Measurements from ENCODE around the gene CYP26A1.
"Not testable (repeated sequence)": the region's sequence is repeated elsewhere in the genome, so short reads cannot be mapped to it uniquely, and the experiment has no call there.

The CYP26A1 gene

DNA sequence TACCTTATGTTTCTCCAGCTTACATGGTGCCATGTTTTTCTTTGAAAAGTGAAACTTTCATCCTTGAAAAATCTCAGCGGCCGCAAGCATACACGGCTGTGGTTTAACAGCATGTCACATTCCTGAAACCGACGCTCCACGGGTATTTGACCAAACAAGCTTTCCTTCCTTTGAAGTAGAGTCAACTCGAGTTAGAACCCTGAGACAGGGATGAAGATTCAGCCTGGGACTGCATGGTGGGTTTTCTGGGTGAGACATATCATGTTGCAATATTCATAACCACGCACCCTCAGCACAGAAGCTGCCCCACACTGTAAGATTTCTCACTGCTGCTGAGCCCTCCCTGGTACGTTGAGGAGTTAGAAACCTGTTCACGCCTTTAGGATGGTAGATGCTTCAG lies 8.1 kb downstream of the CYP26A1 start:
- DNase-seq: no peak

DNA sequence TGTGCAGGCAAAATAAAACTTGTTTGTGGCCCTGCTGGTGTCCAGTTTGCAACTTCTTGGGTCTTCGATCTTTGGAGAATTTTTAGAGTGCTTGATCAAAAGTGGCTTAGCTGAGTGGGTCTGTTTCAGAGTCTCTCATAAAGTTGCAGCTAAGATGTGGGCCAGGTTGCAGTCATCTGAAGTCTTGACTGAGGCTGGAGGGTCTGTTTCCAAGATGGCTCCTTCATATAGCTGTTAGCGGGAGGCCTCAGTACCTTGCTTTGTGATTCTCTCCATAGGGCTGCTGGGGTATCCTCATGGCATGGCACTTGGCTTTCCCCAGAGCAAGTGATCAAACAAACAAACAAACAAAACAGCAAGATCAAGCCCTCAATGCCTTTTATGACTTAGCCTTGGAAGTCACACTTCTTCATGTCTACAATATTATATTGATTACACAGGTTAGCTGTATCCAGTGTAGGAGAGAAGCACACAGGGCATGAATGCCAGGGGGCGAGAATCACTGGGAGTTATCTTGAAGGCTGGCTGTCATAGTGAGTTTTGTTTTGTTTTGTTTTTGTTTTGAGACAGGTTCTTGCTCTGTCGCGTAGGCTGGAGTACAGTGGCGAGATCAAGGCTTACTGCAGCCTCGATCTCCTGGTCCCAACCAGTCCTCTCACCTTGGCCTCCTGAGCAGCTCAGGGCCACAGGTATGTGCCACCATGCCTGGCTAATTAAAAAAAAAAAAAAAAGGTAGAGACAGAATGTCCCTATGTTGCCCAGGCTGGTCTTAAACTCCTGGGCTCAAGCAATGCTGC lies 10.2 kb downstream of the CYP26A1 start:
- DNase-seq: no peak

DNA sequence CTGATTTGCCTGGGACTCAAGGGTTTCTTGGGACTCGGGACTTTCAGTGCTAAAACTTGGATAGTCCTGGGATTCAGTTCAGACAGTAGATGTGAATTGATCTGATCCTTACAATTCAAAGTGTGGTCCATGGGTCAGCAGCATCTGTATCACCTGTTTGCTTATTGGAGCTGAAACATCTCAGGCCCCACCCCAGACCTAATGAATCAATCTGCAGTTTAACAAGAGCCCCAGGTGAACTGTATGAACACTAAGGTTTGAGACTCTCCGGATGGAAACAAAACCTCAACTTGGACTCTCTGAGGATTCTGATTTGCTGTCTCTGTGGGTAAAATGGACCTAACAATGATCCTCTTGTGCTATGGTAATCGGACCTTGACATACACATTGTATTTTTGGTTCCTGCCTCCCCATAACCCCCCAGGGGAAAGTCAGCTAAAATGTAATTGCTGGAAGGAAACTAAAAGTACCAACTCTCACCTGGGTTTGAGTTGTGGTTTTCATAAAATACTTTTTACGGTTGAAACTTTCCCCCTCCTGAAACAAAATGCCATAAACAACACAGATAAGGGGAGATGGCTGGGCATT lies 11.7 kb downstream of the CYP26A1 start:
- no peak for DNase-seq

DNA sequence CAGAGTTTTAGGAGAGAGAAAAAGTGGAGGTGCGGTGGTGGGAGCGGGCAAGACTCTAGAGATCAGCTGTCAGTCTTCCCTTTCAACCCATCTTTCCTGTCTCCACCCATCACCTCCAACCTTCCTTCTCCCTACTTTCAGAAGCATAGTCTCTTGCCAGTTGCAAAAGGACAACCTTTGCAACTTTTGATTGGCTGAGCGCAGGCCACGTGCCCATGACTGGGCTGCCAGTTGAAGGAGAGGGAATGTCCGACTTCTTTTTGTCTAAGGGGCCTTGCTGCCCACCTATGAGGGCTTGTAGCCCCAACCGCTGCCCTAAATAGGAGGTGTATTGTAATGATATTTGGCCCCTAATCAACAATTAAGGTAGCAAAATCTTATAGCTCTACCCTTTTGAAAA lies 12.6 kb downstream of the CYP26A1 start:
- no peak for DNase-seq

DNA sequence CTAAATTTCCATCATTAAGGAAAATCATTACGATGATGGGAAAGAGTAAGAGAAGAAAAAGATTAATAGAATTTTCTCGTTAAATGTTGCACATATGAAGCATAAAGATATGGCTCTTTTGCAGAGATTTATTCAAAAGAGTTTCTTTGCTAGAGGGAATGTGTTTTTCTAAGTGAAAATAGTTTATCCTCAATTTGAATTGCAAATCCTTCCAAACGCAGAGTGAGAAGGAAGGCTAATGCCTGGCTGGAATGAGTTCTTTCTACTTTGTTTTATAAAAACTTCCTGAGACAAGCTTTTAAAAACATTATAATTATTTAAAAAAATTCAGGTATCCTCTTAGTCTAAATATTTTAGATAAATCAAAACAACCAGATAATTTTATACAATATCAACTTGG lies 14.2 kb downstream of the CYP26A1 start:
- DNase-seq: no peak

DNA sequence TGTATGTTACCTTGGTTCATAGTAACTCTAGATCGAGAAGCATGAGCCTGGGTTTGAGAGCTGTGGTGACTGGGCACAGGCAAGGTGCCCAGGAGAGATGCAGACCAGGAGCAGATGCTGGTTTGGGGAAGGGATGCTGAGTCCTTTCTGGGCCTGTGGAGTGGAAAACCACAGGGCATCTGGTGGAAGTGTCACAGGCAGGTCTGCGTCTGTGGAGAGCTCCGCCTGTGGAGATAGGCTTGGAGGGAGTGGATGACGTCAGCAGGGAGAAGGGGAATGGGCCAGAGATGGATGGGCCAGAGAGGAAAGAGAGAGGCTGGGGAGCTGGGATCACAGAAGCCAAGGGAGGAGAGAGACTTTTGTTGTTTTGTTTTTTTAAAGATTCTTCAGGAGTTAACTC lies 14.8 kb downstream of the CYP26A1 start:
- no peak for DNase-seq

DNA sequence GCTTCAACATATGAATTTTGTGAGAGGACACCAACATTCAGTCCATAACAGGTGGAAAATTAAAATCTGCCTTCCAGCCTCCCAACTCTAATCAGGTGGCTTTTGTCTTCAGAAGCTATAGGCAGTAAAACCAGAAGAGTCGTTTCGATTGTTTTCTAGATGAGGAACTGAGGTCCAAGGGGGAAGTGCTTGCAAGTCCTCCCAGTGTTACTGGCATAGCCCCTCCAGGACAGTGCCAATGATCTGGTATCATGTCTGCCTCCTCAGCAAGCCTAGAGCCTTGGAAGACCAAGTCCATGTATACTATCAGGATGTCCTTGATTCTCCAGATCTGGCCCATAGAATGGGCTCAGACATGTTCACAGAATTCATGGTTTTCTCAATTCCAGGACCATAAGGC lies 16.9 kb downstream of the CYP26A1 start:
- DNase-seq: no peak

DNA sequence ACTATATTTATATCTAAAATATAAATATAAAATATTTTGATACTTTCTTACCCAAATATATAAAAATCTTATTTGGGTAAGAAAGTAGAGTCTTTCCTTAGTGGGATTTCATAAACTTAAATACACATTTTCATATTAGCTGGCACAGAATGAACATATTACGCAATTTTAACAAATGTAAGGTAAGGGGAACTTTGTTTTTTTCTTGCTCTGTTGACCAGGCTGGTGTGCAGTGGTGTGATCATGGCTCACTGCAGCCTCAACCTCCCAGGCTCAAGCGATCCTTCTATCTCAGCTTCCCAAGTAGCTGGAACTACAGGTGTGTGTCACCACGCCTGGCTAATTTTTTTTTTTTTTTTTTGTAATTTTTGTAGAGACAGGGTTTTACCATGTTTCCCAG lies 18.3 kb downstream of the CYP26A1 start:
- no peak for DNase-seq

DNA sequence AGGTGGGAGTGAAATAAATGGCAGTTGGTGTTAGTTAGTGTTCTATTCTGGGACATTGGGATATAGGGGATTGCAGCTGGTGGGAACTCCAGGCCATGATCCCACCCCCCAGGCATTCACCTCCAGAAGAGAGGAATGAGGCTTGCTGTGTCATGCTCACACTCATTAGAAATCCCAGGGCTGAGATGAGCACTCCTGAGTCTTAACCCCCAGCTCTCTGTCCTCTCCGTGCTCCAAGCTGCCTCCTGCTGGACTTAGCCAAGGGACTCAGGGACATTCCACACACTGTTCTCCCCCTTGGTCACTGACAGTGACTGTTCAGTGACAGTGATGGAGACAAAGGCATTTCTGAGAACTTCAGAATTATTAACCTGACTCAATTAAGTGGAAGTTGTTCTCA lies 21.5 kb downstream of the CYP26A1 start:
- DNase-seq: no peak

DNA sequence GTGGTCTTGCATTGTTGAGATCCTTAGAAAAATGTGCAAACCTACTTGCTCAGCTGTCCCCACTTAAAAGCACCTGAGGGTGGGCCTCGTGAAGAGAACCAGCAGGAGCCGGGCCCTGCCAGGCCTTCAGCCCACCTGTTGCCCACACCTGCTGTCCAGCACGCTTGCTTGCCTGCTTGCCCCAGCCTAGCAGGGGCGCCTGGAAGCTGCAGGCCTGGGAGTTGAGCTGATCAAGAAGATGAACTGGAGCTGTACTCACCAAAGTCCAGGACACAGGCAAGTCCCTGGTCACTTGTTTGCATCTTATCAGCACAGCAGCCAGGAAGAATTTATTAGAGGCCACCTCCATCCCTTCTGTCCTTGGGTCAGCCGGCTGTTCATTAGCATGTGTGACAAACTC lies 23.2 kb downstream of the CYP26A1 start:
- no peak for DNase-seq

DNA sequence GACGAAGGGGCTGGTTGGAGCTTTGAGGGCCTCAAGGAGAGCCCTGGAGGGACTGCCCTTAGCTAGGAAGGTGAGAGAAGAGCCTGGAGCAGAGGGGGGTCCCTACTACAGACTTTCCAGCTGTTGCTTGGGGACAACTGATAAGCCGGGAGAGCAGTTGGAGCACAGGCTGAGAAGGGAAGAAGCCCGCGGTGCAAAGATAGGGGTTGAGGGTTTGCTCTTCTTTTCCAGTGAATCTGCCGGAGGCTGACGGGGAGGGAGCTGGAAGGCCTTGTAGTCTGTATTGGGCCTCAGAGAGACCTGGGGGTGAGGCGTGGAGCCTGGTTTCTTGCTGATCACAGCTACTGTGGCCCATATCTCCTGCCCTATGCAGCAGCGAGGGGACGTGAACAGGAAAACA lies 23.7 kb downstream of the CYP26A1 start:
- no peak for DNase-seq

DNA sequence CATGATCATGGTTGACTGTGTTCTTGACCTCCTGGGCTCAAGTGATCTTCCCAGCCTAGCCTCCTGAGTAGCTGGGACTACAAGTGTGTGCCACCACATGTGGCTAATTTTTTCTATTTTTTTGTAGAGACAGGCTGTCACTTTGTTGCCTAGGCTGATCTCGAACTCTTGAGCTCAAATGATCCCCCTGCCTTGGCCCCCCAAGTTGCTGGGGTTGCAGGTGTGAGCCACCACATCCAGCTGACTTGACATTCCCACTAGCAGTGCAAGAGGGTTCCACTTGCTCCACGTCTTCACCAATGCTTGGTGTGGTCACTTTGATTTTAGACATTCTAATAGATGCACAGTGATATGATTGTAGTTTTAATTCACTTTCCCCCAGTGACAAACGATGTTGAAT lies 25.1 kb downstream of the CYP26A1 start:
- DNase-seq: no peak

DNA sequence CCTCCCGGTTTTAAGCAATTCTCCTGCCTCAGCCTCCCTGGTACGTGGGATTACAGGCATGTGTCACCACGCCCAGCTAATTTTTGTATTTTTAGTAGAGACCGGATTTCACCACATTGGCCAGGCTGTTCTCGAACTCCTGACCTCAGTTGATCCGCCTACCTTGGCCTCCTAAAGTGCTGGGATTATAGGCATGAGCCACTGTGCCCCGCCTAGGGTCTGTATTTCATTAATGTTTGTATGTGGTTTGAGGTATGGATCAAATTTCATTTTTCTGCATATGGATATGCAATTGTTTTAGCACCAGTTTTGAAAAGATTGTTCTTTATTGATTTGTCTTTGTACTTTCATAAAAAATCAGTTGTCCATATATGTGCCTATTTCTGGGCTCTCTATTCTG lies 26.0 kb downstream of the CYP26A1 start:
- DNase-seq: no peak

DNA sequence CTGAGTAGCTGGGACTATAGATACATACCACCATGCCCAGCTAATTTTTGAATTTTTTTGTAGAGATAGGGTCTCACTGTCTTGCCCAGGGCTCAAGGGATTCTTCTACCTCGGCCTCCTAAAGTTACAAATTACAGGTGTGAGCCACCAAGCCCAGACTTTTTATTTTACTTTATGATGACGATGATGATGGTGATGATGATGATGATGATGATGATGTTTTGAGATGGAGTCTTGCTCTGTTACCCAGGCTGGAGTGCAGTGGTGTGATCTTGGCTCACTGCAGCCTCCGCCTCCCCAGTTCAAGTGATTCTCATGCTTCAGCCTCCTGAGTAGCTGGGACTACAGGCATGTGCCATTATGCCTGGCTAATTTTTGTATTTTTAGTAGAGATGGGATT lies 27.5 kb downstream of the CYP26A1 start:
- not testable (repeated sequence) for DNase-seq

DNA sequence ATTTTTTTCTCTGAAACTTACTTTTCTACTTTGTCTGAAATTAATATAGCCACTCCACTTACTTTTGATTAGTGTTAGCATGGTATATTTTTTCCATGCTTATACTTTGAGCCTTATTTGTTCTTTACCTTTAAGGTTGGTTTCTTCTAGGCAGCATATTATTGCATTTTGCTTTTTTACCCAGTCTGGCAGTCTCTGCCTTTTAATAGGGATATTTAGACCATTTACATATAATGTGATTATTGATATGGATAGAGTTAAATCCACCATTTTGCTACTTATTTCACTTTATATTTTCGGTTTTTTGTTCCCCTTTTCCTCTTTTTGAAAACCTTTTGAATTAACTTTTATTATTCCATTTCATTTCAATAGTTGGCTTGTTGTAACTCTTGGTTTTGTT lies 30.3 kb downstream of the CYP26A1 start:
- no peak for DNase-seq

DNA sequence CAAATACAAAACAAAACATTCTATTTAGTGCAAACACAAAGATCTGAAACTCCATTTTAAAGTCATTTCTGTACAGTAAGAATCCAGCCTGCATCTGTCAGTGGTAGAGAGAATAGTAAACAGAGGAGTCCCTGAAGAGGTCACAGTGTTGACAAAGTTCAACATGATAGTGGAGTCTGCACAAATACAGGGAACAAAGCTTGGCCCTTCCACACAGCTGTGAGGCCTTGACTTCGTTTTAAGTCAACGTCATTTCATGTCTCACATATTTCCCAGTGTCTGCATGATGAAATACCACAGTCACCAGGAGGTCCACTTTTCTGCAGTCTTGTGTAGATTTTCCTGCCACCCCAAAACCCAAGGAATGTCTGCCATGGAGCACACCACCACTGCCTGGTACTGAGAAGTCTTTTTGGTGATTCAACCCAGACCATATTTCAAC lies 33.0 kb downstream of the CYP26A1 start:
- DNase-seq: no peak

DNA sequence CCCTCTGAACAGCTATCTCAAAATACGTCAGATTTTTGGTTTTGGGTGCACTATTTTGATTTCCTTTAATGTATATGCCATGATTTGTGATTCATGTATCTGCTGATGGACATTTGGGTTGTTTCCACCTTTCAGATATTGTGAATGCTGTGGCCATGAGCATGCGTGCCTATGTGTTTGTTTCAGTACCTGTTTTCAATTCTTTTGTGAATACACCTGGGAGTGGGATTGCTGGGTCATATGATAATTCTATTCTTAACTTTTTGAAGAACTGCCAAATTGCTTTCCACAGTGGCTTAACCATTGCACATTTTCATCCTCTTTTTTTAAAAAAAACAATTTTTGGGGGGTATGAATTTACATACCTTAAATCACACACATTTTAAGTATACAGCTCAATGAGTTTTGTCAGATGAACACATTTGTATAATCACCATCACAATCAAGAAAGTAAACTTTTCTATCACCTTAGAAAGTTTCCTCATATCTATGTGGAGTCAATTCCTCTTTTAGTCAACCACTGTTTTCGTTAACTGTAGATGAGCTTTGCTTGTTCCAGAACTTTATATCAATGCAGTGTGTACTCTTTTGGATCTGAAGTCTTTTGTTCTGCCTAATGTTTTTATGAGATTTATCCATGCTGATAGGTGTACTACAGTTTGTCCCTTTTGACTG lies 36.9 kb downstream of the CYP26A1 start:
- DNase-seq: no peak

DNA sequence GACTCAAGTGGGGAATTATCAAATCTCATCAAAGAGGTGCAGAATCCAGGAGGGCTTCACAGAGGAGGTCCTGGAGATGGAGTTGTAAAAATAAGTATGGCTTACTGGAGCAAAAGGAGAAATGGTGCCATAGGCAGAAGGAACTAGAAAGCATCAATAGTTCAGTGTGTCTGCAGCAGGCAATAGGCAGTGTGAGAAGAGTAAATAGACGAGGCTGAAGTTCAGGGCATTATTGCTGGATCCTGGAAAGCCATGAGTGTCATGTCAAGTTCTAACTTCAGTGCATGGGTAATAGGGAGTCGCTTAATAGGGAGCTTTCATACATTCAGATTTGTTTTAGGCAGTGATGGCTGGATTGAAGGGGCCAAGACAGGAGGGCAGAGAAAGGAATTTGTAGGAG lies 39.3 kb downstream of the CYP26A1 start:
- no peak for DNase-seq

DNA sequence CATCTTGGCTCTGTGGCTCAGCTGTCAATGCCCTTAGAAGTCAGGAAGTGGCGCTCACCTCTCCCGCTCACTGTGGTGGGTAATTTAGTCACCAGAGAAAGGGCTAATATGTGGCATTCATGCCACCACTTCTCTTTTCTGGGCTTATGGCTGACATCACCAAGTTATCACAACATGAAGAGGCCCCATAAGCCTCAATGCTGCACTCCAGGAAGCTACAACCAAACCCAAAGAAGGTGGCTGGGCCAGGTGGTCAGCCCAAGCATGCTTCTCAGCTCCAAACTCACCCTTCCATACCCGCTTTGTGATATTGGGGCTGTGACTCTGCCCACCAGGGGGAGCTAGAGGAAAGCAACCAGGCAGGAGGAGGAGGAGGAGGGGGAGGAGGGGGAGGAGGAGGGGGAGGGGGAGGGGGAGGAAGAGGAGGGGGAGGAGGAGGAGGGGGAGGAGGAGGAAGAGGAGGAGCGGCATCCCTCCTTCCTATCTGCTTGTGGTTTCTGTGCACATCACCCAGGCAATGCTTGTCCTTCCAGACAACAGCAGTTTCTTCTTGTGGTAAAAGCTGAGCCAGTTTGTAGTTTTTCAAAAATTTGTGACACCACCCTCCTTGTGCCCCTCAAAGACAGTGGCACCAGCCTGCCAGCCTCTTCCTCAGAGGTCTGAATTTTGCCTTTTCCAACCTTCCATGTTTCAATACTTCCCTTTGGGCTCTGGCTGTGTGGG lies 42.1 kb downstream of the CYP26A1 start:
- peak; percentile 75 for DNase-seq

DNA sequence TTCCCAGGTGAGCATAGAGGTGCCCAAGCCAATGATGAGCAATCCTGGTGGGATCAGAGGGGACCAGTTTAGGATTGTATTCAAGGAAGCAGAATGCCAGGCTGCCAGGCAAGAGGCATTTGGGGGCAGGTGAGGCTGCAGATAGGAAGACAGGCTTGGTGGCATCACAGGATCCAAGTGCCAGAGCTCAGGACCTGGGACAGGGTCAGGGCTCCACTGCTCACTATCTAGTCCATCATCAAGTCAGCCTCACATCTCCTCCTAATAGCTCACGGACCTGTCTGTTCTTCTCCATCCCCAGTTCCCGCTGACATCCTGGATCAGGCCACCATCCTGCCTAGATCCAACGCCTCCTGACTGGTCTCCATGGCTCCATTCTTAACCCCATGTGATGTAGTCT lies 47.6 kb downstream of the CYP26A1 start:
- DNase-seq: no peak

DNA sequence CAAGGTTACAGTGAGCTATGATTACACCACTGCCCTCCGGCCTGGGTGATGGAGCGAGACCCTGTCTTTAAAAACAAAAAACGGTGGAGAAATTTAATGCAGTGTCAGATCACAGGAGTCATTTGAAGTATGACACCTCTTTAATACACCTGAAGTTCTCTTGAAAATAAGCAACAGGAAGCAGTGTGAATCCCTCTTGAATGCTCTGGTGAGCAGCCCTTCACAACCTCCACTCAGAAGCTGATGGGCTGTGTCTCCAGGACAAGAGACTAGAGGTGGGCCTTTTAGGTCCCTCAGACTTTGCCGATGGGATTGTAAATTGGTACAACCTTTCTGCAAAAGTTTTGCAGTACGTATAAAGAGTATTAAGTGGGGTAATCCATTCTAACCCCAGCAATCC lies 50.1 kb downstream of the CYP26A1 start:
- DNase-seq: no peak

DNA sequence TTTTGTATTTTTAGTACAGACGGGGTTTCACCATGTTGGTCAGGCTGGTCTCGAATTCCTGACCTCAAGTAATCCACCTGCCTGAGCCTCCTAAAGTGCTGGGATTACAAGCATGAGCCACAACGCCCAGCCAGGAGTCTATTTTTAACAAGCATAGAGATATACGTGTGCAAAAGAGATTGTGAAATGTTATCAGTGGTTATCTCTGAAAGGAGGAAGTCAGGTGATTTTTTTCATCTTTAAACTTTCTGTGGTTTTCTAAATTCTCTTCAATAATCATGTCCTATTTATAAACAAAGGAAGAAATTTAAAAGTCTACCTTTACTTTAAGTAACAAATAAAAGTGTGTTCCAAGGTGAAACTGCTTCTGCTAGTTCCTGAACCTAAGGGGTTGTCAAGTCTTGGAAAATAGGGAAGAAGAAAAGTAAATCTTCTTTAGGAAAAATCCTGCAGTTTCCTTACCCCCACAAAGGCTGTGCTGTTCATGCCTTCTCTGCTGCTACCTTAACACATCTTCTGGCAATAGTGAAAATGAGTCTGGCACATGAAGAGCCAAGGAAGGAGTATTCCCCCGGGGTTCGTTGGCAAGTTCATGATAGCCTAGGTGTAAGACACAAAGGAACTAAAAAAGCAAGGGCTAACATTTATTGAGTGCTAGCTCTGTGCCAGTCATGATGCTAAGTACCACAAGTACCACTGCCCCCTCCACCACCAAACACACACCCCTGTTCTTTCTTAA lies 51.1 kb downstream of the CYP26A1 start:
- no peak for DNase-seq

DNA sequence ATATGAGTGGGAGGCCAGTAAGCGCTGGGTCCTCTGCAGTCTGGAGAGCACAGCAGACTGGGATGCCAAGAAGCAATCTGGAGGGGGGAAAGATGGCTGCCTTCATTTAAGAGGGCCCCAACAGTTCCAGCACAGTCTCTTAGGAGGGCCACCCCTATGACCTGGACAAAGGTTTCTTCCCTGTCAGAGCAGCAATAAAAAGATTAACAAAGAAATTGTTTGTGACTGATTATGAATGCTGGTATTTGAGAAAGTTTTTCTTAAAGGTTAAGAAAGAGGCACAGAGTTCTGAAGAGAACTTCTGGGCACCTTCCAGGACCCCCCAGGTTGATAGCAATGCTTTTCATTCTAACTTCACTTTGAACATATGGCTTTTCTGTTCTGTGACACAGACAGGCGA lies 52.3 kb downstream of the CYP26A1 start:
- no peak for DNase-seq
